ENCODE data around the gene NUP54. TPM values are rescaled to one million over a fixed set of nuclear protein-coding genes. Genes with fewer than 3 reads are reported as not detected.

The NUP54 gene
- total RNA-seq, 4 donors from 2014 or later: 15.6 to 32.2 (median 23.9) TPM

DNA sequence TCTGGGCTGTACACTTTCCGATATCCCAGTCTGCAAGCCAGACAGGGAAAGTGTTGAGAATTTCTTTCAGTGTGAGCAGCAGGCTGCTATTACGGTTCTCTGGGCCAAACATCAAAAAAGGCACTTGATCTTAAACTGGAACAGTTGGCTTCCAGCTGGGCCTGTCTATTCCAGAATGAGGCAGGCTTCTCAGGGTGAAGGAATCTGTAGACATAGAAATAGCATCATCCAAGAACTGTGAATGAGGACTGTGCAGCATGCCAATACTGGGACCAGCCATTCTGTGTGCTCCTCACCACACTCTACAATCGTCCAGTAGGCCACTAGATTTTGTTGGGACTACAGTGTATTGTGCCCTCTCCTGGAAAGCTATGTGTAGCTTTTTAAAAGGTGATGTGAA is 42.5 kb downstream of the NUP54 start:
- TF ChIP-seq CTCF (IDR thresholded peaks at IDR 0.05) (no peak), POLR2A (IDR thresholded peaks at IDR 0.05) (no peak)
- no peaks in the 10 kb centered on the region for H3K9me3 ChIP-seq
- H3K27ac ChIP-seq: no peak overlapping the region
- H3K27me3 ChIP-seq: no peaks in the 10 kb centered on the region
- no peaks in the 10 kb centered on the region for H3K4me1 ChIP-seq
- H3K4me3 ChIP-seq: no peak overlapping the region
- H3K36me3 ChIP-seq: no peaks in the 10 kb centered on the region
- DNase-seq: no peak

- TF ChIP-seq CTCF (IDR thresholded peaks at IDR 0.05): no peak
- no peak for TF ChIP-seq POLR2A (IDR thresholded peaks at IDR 0.05)
- Histone ChIP-seq H3K27ac (no peak overlapping the region), H3K9me3 (no peaks in the 10 kb centered on the region), H3K4me3 (no peak overlapping the region), H3K36me3 (no peaks in the 10 kb centered on the region), H3K27me3 (no peaks in the 10 kb centered on the region), H3K4me1 (no peaks in the 10 kb centered on the region)
- no peak for DNase-seq
These were observed 52.1 kb downstream of the NUP54 start for GRCh38 chr4:76096076-76096475.

GRCh38 chr4:76095568-76095967 is 52.6 kb downstream of the NUP54 start:
- H3K4me3 ChIP-seq: no peak overlapping the region
- no peaks in the 10 kb centered on the region for H3K9me3 ChIP-seq
- TF ChIP-seq CTCF (IDR thresholded peaks at IDR 0.05) (no peak), POLR2A (IDR thresholded peaks at IDR 0.05) (no peak)
- no peak for DNase-seq
- H3K27ac ChIP-seq: no peak overlapping the region
- H3K27me3 ChIP-seq: no peaks in the 10 kb centered on the region
- no peaks in the 10 kb centered on the region for H3K36me3 ChIP-seq
- H3K4me1 ChIP-seq: no peaks in the 10 kb centered on the region

DNA sequence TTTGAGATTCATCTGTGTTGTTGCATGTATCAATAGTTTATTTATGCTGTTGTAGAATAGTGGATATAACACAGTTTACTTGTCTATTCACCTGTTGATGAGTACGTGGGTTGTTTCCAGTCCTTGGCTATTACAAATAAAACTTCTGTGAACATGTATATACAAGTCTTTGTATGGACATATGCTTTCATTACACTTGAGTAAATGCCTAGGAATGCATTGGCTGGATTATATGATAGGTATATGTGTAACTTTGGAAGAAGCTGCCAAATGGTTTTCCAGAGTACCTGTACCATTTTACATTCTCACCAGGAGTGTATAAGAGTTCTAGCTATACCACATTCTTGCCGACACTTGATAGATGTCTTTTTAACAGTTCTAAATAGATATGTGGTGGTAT is 57.1 kb downstream of the NUP54 start:
- Histone ChIP-seq H3K27me3 (no peaks in the 10 kb centered on the region), H3K27ac (no peak overlapping the region), H3K9me3 (no peaks in the 10 kb centered on the region), H3K36me3 (no peaks in the 10 kb centered on the region), H3K4me1 (no peaks in the 10 kb centered on the region), H3K4me3 (no peak overlapping the region)
- DNase-seq: no peak
- TF ChIP-seq CTCF (IDR thresholded peaks at IDR 0.05): no peak
- TF ChIP-seq POLR2A (IDR thresholded peaks at IDR 0.05): no peak

GRCh38 chr4:76090241-76090691 is 57.9 kb downstream of the NUP54 start:
- peak in 2 of 3 donors; percentile 22 to 59 for DNase-seq
- no peaks in the 10 kb centered on the region for H3K36me3 ChIP-seq
- no peak overlapping the region for H3K4me3 ChIP-seq
- no peaks in the 10 kb centered on the region for H3K27me3 ChIP-seq
- H3K27ac ChIP-seq: no peak overlapping the region
- TF ChIP-seq POLR2A (IDR thresholded peaks at IDR 0.05): no peak
- no peak for TF ChIP-seq CTCF (IDR thresholded peaks at IDR 0.05)
- H3K9me3 ChIP-seq: no peaks in the 10 kb centered on the region
- no peaks in the 10 kb centered on the region for H3K4me1 ChIP-seq

DNA sequence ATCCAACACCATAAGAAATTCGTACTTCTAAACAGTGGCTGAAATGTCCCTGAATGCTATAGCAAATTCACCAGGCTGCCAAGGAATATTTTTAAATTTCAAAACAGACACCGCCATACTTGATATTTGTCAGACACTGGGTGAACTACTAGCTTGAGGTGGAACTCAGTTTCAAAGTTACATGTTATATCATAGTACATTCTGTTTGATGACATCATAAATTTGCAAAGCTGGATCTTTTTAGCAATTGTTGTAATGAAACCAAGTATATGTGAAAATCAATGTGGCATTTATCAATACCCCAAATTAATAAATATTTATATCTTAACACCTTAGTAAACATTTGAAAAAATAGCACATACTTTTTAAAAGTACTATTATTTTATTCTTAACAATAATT is 59.5 kb downstream of the NUP54 start:
- TF ChIP-seq POLR2A (IDR thresholded peaks at IDR 0.05): no peak
- TF ChIP-seq CTCF (IDR thresholded peaks at IDR 0.05): no peak
- no peaks in the 10 kb centered on the region for H3K36me3 ChIP-seq
- no peaks in the 10 kb centered on the region for H3K27me3 ChIP-seq
- H3K9me3 ChIP-seq: no peaks in the 10 kb centered on the region
- no peaks in the 10 kb centered on the region for H3K4me1 ChIP-seq
- no peak for DNase-seq
- H3K27ac ChIP-seq: no peak overlapping the region
- H3K4me3 ChIP-seq: no peak overlapping the region

Measured in Peyer's patch (tissue), 4 donors.